C4-2B (cell line): ENCODE measurements around the gene LRCH3.

Experiments used
- ZFX ChIP-seq: fragments of 450-650 bp; IDR thresholded peaks from 2 replicates; pipeline ENCODE4 v1.6.1; 2017
- TF ChIP-seq, protein P1 (sequence below): fragments of 450-650 bp; conservative IDR thresholded peaks from 2 replicates; pipeline ENCODE4 v1.5.1; 2017; ENCODE audit warnings: mild to moderate bottlenecking

DNA sequence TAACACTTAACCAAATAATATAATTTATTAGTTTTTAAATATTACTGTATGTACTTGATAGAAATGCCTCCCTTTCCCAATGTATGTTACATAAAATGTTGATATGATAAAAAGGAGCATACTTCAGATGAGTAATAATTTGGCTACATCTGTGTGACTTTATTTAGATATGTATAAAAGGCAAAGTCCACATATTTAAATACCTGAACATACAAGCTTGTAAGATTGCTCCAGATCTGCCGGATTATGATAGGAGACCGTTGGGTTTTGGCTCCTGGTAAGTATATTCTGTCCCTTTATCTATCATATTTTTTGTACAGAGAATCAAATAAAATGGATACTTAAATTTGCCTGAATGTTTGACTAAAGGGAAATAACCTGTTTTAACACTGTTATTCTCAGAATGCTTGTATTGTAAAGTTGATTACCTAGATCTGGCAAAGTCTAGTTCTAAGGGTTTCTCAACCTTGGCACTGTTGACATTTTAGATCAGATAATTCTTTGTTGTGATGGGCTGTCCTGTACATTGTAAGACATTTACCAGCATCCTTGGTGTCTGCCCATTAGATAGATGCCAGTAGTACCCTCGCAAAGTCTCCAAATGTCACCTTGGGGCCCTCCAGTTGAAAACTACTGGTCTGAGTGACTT lies 38.5 kb downstream of the LRCH3 start:
- TF ChIP-seq, protein P1, sequence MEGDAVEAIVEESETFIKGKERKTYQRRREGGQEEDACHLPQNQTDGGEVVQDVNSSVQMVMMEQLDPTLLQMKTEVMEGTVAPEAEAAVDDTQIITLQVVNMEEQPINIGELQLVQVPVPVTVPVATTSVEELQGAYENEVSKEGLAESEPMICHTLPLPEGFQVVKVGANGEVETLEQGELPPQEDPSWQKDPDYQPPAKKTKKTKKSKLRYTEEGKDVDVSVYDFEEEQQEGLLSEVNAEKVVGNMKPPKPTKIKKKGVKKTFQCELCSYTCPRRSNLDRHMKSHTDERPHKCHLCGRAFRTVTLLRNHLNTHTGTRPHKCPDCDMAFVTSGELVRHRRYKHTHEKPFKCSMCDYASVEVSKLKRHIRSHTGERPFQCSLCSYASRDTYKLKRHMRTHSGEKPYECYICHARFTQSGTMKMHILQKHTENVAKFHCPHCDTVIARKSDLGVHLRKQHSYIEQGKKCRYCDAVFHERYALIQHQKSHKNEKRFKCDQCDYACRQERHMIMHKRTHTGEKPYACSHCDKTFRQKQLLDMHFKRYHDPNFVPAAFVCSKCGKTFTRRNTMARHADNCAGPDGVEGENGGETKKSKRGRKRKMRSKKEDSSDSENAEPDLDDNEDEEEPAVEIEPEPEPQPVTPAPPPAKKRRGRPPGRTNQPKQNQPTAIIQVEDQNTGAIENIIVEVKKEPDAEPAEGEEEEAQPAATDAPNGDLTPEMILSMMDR = no peak
- TF ChIP-seq ZFX = no peak
